GM19193 (cell line): ENCODE data around the gene MST1.

Experiments used
- POLR2A ChIP-seq: IDR thresholded peaks from 4 replicates; pipeline ENCODE4 v1.6.1; 2011; ENCODE audit not compliant: insufficient read depth, insufficient read length; ENCODE audit errors: extremely low read depth

The MST1 gene

GRCh38 chr3:49689046-49689907 is at the start of gene MST1, which contains the start of gene RNF123:
Gene MST1 (minus strand): TSS chr3:49689474. CDS start chr3:49688691, 783 bp downstream.
Gene RNF123 (plus strand): TSS chr3:49689557. CDS start chr3:49691166, 1,609 bp downstream.
- peak; percentile 71 for TF ChIP-seq POLR2A

- no peak for TF ChIP-seq POLR2A
Observed at GRCh38 chr3:49738067-49738713, 48.9 kb upstream of the MST1 start.

GRCh38 chr3:49734752-49735151 is 45.5 kb upstream of the MST1 start:
- TF ChIP-seq POLR2A = no peak

DNA sequence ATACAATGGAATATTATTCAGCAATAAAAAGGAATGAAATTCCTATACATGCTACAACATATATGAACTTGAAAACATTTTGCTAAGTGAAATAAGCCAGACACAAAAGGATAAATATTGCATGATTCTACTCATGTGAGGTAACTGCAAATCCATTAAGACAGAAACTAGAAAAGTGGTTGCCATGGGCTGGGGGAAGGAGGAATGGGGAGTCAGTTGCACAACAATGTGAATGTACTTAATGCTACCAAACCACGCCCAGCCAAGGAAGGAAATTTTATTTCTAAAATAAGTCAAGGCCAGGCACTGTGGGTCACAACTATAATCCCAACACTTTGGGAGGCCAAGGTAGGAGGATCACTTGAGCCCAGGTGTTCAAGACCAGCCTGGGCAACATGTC is 44.3 kb upstream of the MST1 start:
- TF ChIP-seq POLR2A = no peak

GRCh38 chr3:49732597-49732996 is 43.3 kb upstream of the MST1 start:
- TF ChIP-seq POLR2A = no peak

- no peak for TF ChIP-seq POLR2A
Observed at GRCh38 chr3:49729966-49730609, 40.8 kb upstream of the MST1 start.

DNA sequence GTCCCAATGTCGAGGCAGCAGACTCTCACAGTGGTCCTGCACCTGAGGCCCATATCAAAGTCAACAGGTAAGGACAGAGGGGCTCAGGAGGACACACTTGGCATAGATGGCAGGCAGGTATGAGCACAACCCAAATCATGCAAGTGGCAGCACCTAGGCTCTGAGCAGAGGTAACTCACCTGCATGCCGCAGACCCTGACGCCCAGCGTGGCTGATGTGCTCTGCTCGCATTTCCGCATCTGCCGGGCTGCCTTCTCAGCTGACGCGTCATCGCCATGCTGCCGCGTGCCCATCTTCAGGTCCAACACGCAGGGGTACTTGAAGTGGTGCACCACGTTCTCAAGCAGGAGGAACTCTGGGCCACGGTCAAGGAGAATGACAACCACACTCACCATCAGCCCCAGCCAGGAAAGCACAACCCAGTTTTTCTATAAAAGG is 38.7 kb upstream of the MST1 start:
- no peak for TF ChIP-seq POLR2A

GRCh38 chr3:49727154-49727923 is 38.1 kb upstream of the MST1 start:
- no peak for TF ChIP-seq POLR2A

GRCh38 chr3:49725906-49726681 is 36.8 kb upstream of the MST1 start:
- TF ChIP-seq POLR2A = no peak

GRCh38 chr3:49724586-49724985 is 35.3 kb upstream of the MST1 start:
- no peak for TF ChIP-seq POLR2A

DNA sequence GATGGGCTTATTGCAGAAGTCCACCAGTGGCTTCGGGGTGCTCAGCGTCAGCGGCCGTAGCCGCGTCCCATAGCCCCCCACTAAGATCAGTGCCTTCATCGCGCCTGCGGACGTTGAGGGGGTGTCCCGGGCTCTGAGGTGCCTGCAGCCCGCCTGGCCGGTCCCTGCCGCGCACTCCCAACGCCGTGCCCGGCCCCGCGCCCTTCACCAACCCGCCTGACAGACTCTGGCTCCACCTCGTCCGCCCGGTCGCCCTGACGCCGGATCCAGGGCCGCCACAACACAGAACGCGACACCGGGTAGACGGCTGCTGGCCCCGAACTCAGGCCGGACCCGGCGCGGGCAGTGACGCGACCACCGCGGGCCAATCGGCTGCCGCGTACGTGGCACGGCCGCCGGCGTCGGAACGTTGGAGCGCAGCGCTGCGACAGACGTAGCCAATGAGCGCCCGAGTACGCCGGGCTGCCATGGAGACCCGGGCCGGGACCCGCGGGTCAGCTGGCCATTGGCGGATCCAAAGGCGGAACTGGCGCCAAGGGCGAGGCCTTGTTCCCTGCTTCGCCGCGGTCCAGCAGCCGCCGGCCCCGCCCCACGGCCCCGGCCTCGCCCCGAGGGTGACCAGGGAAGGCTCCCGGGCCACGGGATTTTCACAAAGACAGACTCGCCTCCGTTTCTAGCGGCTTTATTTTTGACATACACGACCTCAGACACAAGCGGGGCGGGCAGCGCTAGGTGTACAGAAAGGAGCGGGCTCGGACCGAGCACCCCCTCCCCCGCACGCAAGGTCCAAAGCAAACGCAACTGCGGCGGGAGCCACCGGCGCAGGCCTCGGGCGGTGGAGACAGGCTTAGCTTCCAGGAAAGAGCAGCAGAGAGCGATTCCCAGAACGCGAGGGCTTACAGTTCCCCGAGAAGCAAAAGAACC is 34.6 kb upstream of the MST1 start, which contains the start of gene GMPPB:
Gene GMPPB (minus strand): TSS at position 324 of the 924 bp plus-strand sequence. CDS start 225 bp downstream, at position 99.
- TF ChIP-seq POLR2A = peak; percentile 73

- no peak for TF ChIP-seq POLR2A
Observed at GRCh38 chr3:49723296-49723627, 34.0 kb upstream of the MST1 start.

DNA sequence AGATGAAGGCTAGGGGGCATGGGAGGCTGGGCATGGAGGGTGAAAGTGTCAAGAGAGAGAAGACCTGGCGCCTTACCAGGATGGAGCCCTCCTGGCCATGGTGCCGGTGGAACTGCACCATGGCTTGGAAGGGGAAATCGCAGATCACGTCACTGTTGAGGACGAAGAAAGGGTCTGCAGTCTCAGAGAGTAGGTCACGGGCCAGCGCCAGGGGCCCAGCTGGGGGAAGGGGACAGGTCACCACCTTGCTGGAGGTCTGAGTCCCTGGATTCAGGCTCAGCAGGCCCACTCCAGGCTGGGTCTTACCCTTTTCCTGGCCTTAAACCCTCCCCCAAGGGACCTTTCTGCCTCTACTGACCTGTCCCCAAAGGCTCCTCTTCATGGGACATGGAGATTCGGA is 33.6 kb upstream of the MST1 start:
- no peak for TF ChIP-seq POLR2A
